H1 (cell line): ENCODE results near the gene ARID1B. TPM values are rescaled to one million over a fixed set of nuclear protein-coding genes. Genes with fewer than 3 reads are reported as not detected.

Experiments used
- CBX5 ChIP-seq: fragments of 300-800, 300-1000 bp; sonication (generic); IDR thresholded peaks from 2 replicates; pipeline ENCODE4 v1.7.1; 2016; ENCODE audit warnings: antibody characterized with exemption, low read length, low read depth
- EZH2 ChIP-seq: fragments of 200-600 bp; sonication (generic); IDR thresholded peaks from 2 replicates; pipeline ENCODE4 v1.7.1; 2012; ENCODE audit warnings: low read depth, mild to moderate bottlenecking, moderate library complexity, low read length, inconsistent platforms; ENCODE audit not compliant: severe bottlenecking
- HDAC6 ChIP-seq: IDR thresholded peaks from one replicate; pipeline ENCODE4 v1.7.1; 2012; ENCODE audit warnings: low read depth, mild to moderate bottlenecking, inconsistent platforms, low read length, moderate library complexity
- JUN ChIP-seq: IDR thresholded peaks from 2 replicates; pipeline ENCODE4 v1.6.1; 2011; ENCODE audit warnings: low read depth, mild to moderate bottlenecking, improper control_type of control experiment, low read length
- JUND ChIP-seq: IDR thresholded peaks from 2 replicates; pipeline ENCODE4 v1.6.1; 2011; ENCODE audit warnings: mild to moderate bottlenecking, improper control_type of control experiment, low read length
- RAD21 ChIP-seq, 2 experiments: IDR thresholded peaks in 1 of 2; conservative IDR thresholded peaks in 1 of 2; 2 replicates each; pipeline ENCODE4 v1.6.1; 2011; ENCODE audit warnings: low read depth in 2 of 2, low read length in 2 of 2, improper control_type of control experiment in 1 of 2, inconsistent platforms in 1 of 2, mild to moderate bottlenecking in 1 of 2, moderate library complexity in 1 of 2
- polyA plus RNA-seq, 7 experiments: library from polyadenylated mRNA; depleted of rRNA in 3 of 7; stranded (reverse) in 5 of 7; unstranded in 2 of 7; fragments of >200 nt in 5 of 7; fragments of 200-250 nt in 2 of 7; gene quantifications; 1 replicate in 5 of 7; 2 replicates in 1 of 7; 4 replicates in 1 of 7; pipeline versions ENCODE4 v1.2.1 to v1.2.3, GENCODE V29; 2011 to 2013; ENCODE audit warnings: missing spikeins in 2 of 7, mixed read lengths in 2 of 7
- total RNA-seq: library from RNA; stranded (reverse); fragmentation: NEBNext Ultra II Directional; extraction: Animal tissue kit (Norgen Biotek cat#: 25700); gene quantifications from 2 replicates; pipeline ENCODE4 v1.2.1, GENCODE V29; 2021
- TF ChIP-seq, protein P1 (sequence below): fragments of 300-600 bp; sonication (generic); IDR thresholded peaks from 2 replicates; pipeline ENCODE4 v1.7.1; 2012; ENCODE audit warnings: low read length, moderate library complexity, mild to moderate bottlenecking, inconsistent platforms; ENCODE audit not compliant: insufficient replicate concordance
- TF ChIP-seq, protein P2 (sequence below): IDR thresholded peaks from 2 replicates; pipeline ENCODE4 v1.6.1; 2011; ENCODE audit warnings: low read depth, mild to moderate bottlenecking, low read length; ENCODE audit not compliant: insufficient read depth

The ARID1B gene
- total and polyA plus RNA-seq, 2 of the 8 experiments (the other 6 are each of a cell fraction or from before 2014, with no cell fraction given) = 24.3 to 70.3 TPM

DNA sequence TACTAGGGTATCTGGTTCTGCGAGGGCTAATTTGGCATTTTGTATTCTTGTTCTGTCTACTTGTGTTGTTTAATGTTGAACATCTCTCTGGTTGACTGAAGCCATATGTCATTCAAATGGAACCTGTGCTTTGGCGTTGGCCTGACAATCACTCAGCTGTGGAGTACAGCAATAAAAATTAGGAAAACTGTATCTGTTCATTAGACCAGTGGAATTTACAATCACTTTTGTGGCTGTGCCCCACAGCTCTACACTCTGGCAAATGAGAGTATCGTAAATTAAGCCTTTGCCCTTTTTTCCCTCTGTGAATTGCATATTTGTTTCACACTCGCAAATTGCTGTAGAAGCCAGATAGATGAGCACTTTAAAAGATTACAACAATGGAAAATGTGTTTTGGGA, 102.0 kb downstream of the ARID1B start (continued):
- TF ChIP-seq, protein P1, sequence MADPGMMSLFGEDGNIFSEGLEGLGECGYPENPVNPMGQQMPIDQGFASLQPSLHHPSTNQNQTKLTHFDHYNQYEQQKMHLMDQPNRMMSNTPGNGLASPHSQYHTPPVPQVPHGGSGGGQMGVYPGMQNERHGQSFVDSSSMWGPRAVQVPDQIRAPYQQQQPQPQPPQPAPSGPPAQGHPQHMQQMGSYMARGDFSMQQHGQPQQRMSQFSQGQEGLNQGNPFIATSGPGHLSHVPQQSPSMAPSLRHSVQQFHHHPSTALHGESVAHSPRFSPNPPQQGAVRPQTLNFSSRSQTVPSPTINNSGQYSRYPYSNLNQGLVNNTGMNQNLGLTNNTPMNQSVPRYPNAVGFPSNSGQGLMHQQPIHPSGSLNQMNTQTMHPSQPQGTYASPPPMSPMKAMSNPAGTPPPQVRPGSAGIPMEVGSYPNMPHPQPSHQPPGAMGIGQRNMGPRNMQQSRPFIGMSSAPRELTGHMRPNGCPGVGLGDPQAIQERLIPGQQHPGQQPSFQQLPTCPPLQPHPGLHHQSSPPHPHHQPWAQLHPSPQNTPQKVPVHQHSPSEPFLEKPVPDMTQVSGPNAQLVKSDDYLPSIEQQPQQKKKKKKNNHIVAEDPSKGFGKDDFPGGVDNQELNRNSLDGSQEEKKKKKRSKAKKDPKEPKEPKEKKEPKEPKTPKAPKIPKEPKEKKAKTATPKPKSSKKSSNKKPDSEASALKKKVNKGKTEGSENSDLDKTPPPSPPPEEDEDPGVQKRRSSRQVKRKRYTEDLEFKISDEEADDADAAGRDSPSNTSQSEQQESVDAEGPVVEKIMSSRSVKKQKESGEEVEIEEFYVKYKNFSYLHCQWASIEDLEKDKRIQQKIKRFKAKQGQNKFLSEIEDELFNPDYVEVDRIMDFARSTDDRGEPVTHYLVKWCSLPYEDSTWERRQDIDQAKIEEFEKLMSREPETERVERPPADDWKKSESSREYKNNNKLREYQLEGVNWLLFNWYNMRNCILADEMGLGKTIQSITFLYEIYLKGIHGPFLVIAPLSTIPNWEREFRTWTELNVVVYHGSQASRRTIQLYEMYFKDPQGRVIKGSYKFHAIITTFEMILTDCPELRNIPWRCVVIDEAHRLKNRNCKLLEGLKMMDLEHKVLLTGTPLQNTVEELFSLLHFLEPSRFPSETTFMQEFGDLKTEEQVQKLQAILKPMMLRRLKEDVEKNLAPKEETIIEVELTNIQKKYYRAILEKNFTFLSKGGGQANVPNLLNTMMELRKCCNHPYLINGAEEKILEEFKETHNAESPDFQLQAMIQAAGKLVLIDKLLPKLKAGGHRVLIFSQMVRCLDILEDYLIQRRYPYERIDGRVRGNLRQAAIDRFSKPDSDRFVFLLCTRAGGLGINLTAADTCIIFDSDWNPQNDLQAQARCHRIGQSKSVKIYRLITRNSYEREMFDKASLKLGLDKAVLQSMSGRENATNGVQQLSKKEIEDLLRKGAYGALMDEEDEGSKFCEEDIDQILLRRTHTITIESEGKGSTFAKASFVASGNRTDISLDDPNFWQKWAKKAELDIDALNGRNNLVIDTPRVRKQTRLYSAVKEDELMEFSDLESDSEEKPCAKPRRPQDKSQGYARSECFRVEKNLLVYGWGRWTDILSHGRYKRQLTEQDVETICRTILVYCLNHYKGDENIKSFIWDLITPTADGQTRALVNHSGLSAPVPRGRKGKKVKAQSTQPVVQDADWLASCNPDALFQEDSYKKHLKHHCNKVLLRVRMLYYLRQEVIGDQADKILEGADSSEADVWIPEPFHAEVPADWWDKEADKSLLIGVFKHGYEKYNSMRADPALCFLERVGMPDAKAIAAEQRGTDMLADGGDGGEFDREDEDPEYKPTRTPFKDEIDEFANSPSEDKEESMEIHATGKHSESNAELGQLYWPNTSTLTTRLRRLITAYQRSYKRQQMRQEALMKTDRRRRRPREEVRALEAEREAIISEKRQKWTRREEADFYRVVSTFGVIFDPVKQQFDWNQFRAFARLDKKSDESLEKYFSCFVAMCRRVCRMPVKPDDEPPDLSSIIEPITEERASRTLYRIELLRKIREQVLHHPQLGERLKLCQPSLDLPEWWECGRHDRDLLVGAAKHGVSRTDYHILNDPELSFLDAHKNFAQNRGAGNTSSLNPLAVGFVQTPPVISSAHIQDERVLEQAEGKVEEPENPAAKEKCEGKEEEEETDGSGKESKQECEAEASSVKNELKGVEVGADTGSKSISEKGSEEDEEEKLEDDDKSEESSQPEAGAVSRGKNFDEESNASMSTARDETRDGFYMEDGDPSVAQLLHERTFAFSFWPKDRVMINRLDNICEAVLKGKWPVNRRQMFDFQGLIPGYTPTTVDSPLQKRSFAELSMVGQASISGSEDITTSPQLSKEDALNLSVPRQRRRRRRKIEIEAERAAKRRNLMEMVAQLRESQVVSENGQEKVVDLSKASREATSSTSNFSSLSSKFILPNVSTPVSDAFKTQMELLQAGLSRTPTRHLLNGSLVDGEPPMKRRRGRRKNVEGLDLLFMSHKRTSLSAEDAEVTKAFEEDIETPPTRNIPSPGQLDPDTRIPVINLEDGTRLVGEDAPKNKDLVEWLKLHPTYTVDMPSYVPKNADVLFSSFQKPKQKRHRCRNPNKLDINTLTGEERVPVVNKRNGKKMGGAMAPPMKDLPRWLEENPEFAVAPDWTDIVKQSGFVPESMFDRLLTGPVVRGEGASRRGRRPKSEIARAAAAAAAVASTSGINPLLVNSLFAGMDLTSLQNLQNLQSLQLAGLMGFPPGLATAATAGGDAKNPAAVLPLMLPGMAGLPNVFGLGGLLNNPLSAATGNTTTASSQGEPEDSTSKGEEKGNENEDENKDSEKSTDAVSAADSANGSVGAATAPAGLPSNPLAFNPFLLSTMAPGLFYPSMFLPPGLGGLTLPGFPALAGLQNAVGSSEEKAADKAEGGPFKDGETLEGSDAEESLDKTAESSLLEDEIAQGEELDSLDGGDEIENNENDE = no peak
- TF ChIP-seq RAD21 (IDR thresholded peaks at IDR 0.05 in 1 of 2, conservative IDR thresholded peaks at IDR 0.05 in 1 of 2; ENCODE audit: low read depth in 2 of 2, low read length in 2 of 2) (no peak), CBX5 (no peak), JUND (no peak), EZH2 (no peak), JUN (no peak), HDAC6 (no peak)
- TF ChIP-seq, protein P2, sequence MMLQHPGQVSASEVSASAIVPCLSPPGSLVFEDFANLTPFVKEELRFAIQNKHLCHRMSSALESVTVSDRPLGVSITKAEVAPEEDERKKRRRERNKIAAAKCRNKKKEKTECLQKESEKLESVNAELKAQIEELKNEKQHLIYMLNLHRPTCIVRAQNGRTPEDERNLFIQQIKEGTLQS = no peak
- TF ChIP-seq, all 59 proteins: peak for 0
